Astrocyte (in vitro differentiated cells and primary cell): ENCODE results near the gene WDR27. TPM values are rescaled to one million over a fixed set of nuclear protein-coding genes. Genes with fewer than 3 reads are reported as not detected.

Experiments
- DNase-seq: peaks from one replicate; pipeline ENCODE4 v3.0.0-alpha.2; 2010; ENCODE audit warnings: low read depth
- FAIRE-seq: peaks from 2 replicates; lab custom pipeline; 2011; peaks lifted over from hg19 to GRCh38; lab: Jason Lieb, UNC
- H2AFZ ChIP-seq: 2 replicates; pipeline ENCODE4 v1.6.0; 2012; ENCODE audit warnings: low read depth, low read length, inconsistent platforms
- H3K27ac ChIP-seq: 2 replicates; pipeline ENCODE4 v1.5.1; 2011; ENCODE audit warnings: low read depth, low read length, inconsistent platforms
- H3K27me3 ChIP-seq: 2 replicates; pipeline ENCODE4 v1.6.0; 2011; ENCODE audit warnings: low read length, inconsistent platforms; ENCODE audit not compliant: insufficient read depth
- H3K36me3 ChIP-seq: 2 replicates; pipeline ENCODE4 v1.5.1; 2011; ENCODE audit warnings: low read length, inconsistent platforms; ENCODE audit not compliant: insufficient read depth
- H3K4me1 ChIP-seq: 2 replicates; pipeline ENCODE4 v1.5.1; 2011; ENCODE audit warnings: low read length, inconsistent platforms; ENCODE audit not compliant: insufficient read depth
- H3K4me2 ChIP-seq: 2 replicates; pipeline ENCODE4 v1.6.0; 2012; ENCODE audit warnings: low read length, inconsistent platforms
- H3K4me3 ChIP-seq: 2 replicates; pipeline ENCODE4 v1.5.1; 2011; ENCODE audit warnings: low read depth, mild to moderate bottlenecking, low read length, inconsistent platforms; ENCODE audit not compliant: insufficient read depth
- H3K79me2 ChIP-seq: 2 replicates; pipeline ENCODE4 v1.6.0; 2012; ENCODE audit warnings: mild to moderate bottlenecking, low read length, inconsistent platforms; ENCODE audit not compliant: insufficient read depth
- H3K9ac ChIP-seq: 2 replicates; pipeline ENCODE4 v1.6.0; 2012; ENCODE audit warnings: mild to moderate bottlenecking, low read length, inconsistent platforms
- H3K9me3 ChIP-seq: 2 replicates; pipeline ENCODE4 v1.5.1; 2012; ENCODE audit warnings: low read depth, mild to moderate bottlenecking, low read length, inconsistent platforms; ENCODE audit not compliant: insufficient read depth
- H4K20me1 ChIP-seq: 2 replicates; pipeline ENCODE4 v1.6.0; 2012; ENCODE audit warnings: low read length, inconsistent platforms; ENCODE audit not compliant: insufficient read depth
- H3K27ac Mint-ChIP-seq: one replicate; pipeline ENCODE4 v1.8.0; 2021; ENCODE audit warnings: mild to moderate bottlenecking, mixed read lengths; ENCODE audit not compliant: unreplicated experiment
- H3K27me3 Mint-ChIP-seq: one replicate; pipeline ENCODE4 v1.8.0; 2021; ENCODE audit warnings: low read depth, mixed read lengths; ENCODE audit not compliant: unreplicated experiment
- H3K36me3 Mint-ChIP-seq: one replicate; pipeline ENCODE4 v1.8.0; 2021; ENCODE audit warnings: low read depth, mixed read lengths; ENCODE audit not compliant: unreplicated experiment
- H3K4me1 Mint-ChIP-seq: one replicate; pipeline ENCODE4 v1.8.0; 2021; ENCODE audit warnings: low read depth, mixed read lengths; ENCODE audit not compliant: unreplicated experiment
- H3K4me3 Mint-ChIP-seq: one replicate; pipeline ENCODE4 v1.8.0; 2021; ENCODE audit warnings: mild to moderate bottlenecking, moderate library complexity, mixed read lengths; ENCODE audit not compliant: unreplicated experiment
- H3K9me3 Mint-ChIP-seq: one replicate; pipeline ENCODE4 v1.8.0; 2021; ENCODE audit warnings: mild to moderate bottlenecking, mixed read lengths; ENCODE audit not compliant: unreplicated experiment
- CTCF ChIP-seq: IDR thresholded peaks from 2 replicates; pipeline ENCODE4 v1.5.1; 2011; ENCODE audit warnings: low read depth, mild to moderate bottlenecking, inconsistent platforms, low read length, moderate library complexity; ENCODE audit not compliant: insufficient read depth
- EZH2 ChIP-seq: IDR thresholded peaks from 2 replicates; pipeline ENCODE4 v1.6.1; 2012; ENCODE audit warnings: mild to moderate bottlenecking, low read length, inconsistent platforms; ENCODE audit not compliant: insufficient read depth
- total RNA-seq: library from RNA; stranded (reverse); gene quantifications from 2 replicates; pipeline ENCODE4 v1.2.1, GENCODE V29; 2021

WDR27 gene
- total RNA-seq, 1 donor from 2014 or later = 31.2 TPM

- no peak for FAIRE-seq
- Mint-ChIP-seq H3K4me1 (peaks cover 20% of the 10 kb centered on the region), H3K4me3 (no peak overlapping the region), H3K27me3 (no peaks in the 10 kb centered on the region), H3K36me3 (peaks cover 9% of the 10 kb centered on the region), H3K9me3 (no peaks in the 10 kb centered on the region), H3K27ac (no peak overlapping the region)
- H3K4me1 ChIP-seq = peaks cover 16% of the 10 kb centered on the region
- no peak overlapping the region for H3K4me3 ChIP-seq
- H3K4me2 ChIP-seq = peak overlapping the region; percentile 46
- no peaks in the 10 kb centered on the region for H3K9me3 ChIP-seq
- H3K27me3 ChIP-seq = no peaks in the 10 kb centered on the region
- no peaks in the 10 kb centered on the region for H3K79me2 ChIP-seq
- H3K9ac ChIP-seq = no peak overlapping the region
- H3K27ac ChIP-seq = peak overlapping the region; percentile 60
- no peaks in the 10 kb centered on the region for H3K36me3 ChIP-seq
- H2AFZ ChIP-seq = no peak overlapping the region
- DNase-seq = peak; percentile 80
- H4K20me1 ChIP-seq = no peaks in the 10 kb centered on the region
- TF ChIP-seq CTCF = no peak
- TF ChIP-seq EZH2 = no peak
Observed at GRCh38 chr6:169589293-169589692, 112.5 kb downstream of the WDR27 start.

GRCh38 chr6:169587975-169588374 lies 113.9 kb downstream of the WDR27 start:
- no peak overlapping the region for H2AFZ ChIP-seq
- H3K9ac ChIP-seq = no peak overlapping the region
- H3K27ac ChIP-seq = no peak overlapping the region
- H3K4me2 ChIP-seq = no peak overlapping the region
- H3K9me3 ChIP-seq = no peaks in the 10 kb centered on the region
- no peaks in the 10 kb centered on the region for H4K20me1 ChIP-seq
- Mint-ChIP-seq H3K4me3 (no peak overlapping the region), H3K9me3 (no peaks in the 10 kb centered on the region), H3K27ac (no peak overlapping the region), H3K27me3 (no peaks in the 10 kb centered on the region), H3K4me1 (peaks cover 19% of the 10 kb centered on the region), H3K36me3 (peaks cover 9% of the 10 kb centered on the region)
- DNase-seq = no peak
- FAIRE-seq = no peak
- no peaks in the 10 kb centered on the region for H3K79me2 ChIP-seq
- no peak for TF ChIP-seq EZH2
- no peak for TF ChIP-seq CTCF
- H3K4me3 ChIP-seq = no peak overlapping the region
- peaks cover 15% of the 10 kb centered on the region for H3K4me1 ChIP-seq
- no peaks in the 10 kb centered on the region for H3K36me3 ChIP-seq
- no peaks in the 10 kb centered on the region for H3K27me3 ChIP-seq

- Histone ChIP-seq H3K27ac (no peak overlapping the region), H4K20me1 (no peaks in the 10 kb centered on the region), H3K4me1 (peaks cover under 1% of the 10 kb centered on the region), H3K4me2 (no peak overlapping the region), H3K9ac (no peak overlapping the region), H3K9me3 (no peaks in the 10 kb centered on the region), H3K27me3 (no peaks in the 10 kb centered on the region), H3K36me3 (no peaks in the 10 kb centered on the region), H2AFZ (no peak overlapping the region), H3K79me2 (no peaks in the 10 kb centered on the region), H3K4me3 (no peak overlapping the region)
- FAIRE-seq (no peak), DNase-seq (no peak)
- no peaks in the 10 kb centered on the region for H3K27me3 Mint-ChIP-seq
- TF ChIP-seq CTCF (no peak), EZH2 (no peak)
- H3K36me3 Mint-ChIP-seq = peaks cover 15% of the 10 kb centered on the region
- no peak overlapping the region for H3K4me3 Mint-ChIP-seq
- no peaks in the 10 kb centered on the region for H3K9me3 Mint-ChIP-seq
- H3K4me1 Mint-ChIP-seq = peaks cover 1% of the 10 kb centered on the region
- H3K27ac Mint-ChIP-seq = no peak overlapping the region
Observed at GRCh38 chr6:169583886-169584541, 117.8 kb downstream of the WDR27 start.
